HK-2 (cell line): ENCODE measurements around the gene GSTO1.
"Not testable (repeated sequence)": the region's sequence is repeated elsewhere in the genome, so short reads cannot be mapped to it uniquely, and the experiment has no call there.

ENCODE experiments used
- DNase-seq: peaks from one replicate; pipeline ENCODE4 v3.0.0-alpha.2; 2018; ENCODE audit not compliant: unreplicated experiment

The GSTO1 gene

GRCh38 chr10:104254493-104255310 lies at the start of gene GSTO1:
TSS of gene GSTO1 (plus strand) at chr10:104254892. CDS start at chr10:104254929, 37 bp downstream.
- DNase-seq: peak; percentile 83

- no peak for DNase-seq
These were observed 46.0 kb upstream of the GSTO1 start for GRCh38 chr10:104208730-104209129.

- peak; percentile 10 for DNase-seq
These were observed 45.0 kb upstream of the GSTO1 start for GRCh38 chr10:104209575-104210198.

GRCh38 chr10:104216631-104217030 lies 38.1 kb upstream of the GSTO1 start:
- no peak for DNase-seq

DNA sequence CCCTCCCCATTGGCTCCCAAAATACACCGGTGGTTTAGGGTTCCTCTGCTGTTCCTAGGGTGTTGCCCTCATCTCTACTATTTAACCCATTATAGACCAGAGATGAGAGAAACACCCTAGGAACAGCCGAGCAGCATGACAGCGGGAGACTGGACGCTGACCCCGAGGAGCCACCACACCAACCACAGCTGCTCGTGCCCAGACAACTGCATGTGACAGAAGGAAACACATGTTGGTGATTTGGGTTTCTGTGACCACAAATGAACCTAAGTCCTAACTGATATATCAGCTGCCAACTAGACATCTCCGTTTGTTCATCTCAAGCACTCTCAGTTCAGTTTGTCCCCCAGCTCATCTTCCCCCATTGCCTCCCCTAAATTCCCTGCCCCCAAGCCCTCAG lies 35.9 kb upstream of the GSTO1 start:
- DNase-seq: no peak

GRCh38 chr10:104220522-104220921 lies 34.2 kb upstream of the GSTO1 start:
- no peak for DNase-seq

- DNase-seq: no peak
These were observed 31.4 kb upstream of the GSTO1 start for GRCh38 chr10:104223304-104223703.

GRCh38 chr10:104230490-104230889 lies 24.2 kb upstream of the GSTO1 start:
- DNase-seq: no peak

- peak; percentile 99 for DNase-seq
These were observed 22.7 kb upstream of the GSTO1 start, which contains the start of gene CFAP43 for GRCh38 chr10:104231784-104232612. TSS of gene CFAP43 (minus strand) at chr10:104232364. CDS start at chr10:104232246, 118 bp downstream.

GRCh38 chr10:104232613-104233102 lies 22.0 kb upstream of the GSTO1 start:
- no peak for DNase-seq

DNA sequence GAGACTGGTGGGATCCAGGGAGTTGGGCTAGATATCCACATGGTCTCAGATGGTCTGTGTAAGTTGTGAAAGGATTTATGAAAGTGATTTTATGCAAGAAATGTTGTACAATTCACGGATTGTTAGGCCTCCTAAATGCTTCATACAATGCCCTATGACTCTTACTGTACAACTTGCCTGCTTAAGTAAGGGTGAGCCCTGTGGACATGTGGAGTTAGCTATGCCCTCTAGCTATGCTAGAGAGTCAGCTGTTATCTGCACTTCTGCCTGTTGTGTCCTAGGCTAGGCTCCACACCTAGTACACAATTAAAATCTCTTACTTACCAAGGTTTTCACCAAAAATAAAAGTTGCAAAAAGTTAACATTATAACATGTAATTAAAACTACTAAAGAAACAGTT lies 20.9 kb upstream of the GSTO1 start:
- DNase-seq: no peak

DNA sequence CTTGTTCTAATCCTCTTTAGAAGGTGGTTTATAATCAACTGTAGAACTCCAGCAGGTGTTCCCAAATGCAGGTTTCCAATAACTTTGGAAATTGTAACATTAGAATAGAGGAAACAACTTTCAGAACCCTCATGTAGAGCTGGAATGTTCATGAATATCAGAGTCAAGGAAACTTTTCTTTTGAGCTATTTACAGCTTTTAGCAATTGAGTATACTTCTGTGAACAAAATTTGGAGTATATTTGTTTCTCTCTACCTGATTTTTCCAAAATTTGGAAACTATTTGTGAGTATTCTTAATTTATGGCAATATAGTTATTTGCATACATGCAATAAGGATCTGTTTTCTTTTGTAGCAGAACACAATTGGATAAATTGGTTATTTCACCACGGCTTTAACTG lies 19.8 kb upstream of the GSTO1 start:
- no peak for DNase-seq

- DNase-seq: no peak
These were observed 18.9 kb upstream of the GSTO1 start for GRCh38 chr10:104235801-104236200.

DNA sequence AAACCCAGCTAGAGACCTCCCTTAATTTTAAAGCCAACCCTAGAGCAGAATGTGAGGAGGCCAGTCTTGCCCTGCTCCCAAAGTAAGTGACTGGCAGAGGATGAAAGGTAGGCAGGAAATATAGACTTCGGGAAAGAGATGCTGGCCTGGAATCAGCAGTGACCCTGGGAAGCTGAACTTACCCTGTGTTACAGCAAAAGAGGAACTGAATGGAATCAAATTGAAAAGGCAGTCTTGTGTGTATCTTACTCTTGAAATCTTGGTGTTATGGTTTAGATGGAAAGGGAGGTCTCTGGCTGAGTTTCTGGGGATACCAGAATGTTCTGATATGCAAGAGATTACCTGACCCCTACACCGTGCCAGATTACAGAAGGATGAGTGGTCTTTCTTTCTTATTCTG lies 14.6 kb upstream of the GSTO1 start:
- DNase-seq: no peak

DNA sequence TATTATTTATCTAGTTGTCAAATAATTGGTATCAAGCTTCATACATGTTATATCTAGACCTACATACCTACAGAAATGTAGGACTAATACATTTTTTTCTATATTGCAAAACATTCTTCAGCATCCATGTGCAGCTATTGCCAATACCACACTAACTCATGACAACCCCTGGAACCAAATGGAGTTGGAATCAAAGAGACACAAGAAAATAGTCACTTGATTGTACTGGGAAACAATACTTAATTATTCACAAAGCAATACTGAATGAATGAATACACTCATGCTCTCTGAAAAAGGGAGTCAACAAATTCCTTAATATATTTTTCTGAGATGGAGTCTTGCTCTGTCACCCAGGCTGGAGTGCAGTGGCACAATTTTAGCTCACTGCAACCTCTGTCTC lies 12.1 kb upstream of the GSTO1 start:
- no peak for DNase-seq

- not testable (repeated sequence) for DNase-seq
These were observed 11.7 kb upstream of the GSTO1 start for GRCh38 chr10:104243009-104243408.

- no peak for DNase-seq
These were observed 11.2 kb upstream of the GSTO1 start for GRCh38 chr10:104243512-104243911.

DNA sequence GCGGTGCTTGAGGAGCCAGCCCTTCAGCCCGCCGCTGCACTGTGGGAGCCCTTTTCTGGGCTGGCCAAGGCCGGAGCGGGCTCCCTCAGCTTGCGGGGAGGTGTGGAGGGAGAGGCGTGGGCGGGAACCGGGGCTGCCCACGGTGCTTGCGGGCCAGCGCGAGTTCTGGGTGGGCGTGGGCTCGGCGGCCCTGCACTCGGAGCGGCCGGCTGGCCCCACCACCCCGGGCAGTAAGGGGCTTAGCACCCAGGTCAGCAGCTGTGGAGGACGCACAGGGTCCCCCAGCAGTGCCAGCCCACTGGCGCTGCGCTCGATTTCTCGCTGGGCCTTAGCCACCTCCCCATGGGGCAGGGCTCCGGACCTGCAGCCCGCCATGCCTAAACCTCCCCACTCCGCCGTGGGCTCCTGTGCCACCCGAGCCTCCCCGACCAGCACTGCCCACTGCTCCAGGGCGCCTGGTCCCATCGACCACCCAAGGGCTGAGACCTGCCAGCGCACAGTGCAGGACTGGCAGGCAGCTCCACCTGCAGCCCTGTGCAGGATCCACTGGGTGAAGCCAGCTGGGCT lies 9.5 kb upstream of the GSTO1 start:
- DNase-seq: no peak

GRCh38 chr10:104246976-104247375 lies 7.7 kb upstream of the GSTO1 start:
- DNase-seq: no peak

DNA sequence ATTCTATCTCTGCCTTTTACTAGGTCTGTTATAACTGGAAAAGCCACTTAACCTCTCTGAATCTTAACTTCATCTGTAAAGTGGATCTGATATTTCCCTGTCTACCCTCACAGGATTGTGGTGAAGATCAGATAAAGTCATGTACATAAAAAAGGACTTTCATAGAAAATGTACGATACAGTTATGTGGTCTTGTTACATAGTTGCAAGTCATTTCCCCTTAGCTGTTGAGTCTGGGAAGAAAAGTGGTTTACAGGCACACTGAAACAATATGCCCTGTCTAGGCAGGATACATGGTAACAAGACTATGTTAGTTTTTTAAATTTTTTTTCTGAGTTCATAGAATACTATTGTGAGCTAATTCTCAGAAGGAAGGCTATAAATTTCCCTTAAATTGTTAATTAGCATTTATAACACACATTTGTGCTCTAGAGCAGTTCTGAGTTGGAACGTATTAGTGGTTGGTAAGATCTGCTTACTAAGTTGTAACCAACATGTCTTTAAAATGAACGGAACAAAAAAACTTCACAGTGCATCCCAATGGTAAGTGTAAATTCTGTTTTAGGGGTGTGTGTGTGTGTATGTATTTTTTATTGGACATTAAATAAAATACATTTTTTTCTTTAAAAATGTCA lies 7.1 kb upstream of the GSTO1 start:
- no peak for DNase-seq

- not testable (repeated sequence) for DNase-seq
These were observed 5.8 kb upstream of the GSTO1 start for GRCh38 chr10:104248931-104249330.
